K562 (cell line): ENCODE data around the gene SLIT1. TPM values are rescaled to one million over a fixed set of nuclear protein-coding genes. Genes with fewer than 3 reads are reported as not detected.
A peak's percentile ranks its signal among the peaks of the same experiment; 100 is the strongest.

Experiments used
- ATAC-seq: fragments of 200-7000 bp; cut with Tn5 transposase; 3 replicates; pipeline ENCODE4 v1.9.1; 2020; ENCODE audit warnings: moderate library complexity
- BruUV-seq: library from RNA; stranded (reverse); fragments of 400-500 nt; replicated peaks from 2 replicates; lab custom pipeline; 2021; lab: Mats Ljungman, UMichigan
- CTCF ChIA-PET: fragments of 300-600 bp; formaldehyde crosslinking; extraction: SDS; loops from one replicate; lab custom pipeline; 2021; ENCODE audit warnings: low intra/inter-chr PET ratio; lab: Yijun Ruan, JAX
- POLR2A ChIA-PET: fragments of 300-600, 350-650 bp; sonication (Branson Sonifier 250); formaldehyde crosslinking; extraction: SDS; loops from one replicate; lab custom pipeline; 2021; ENCODE audit warnings: antibody characterized with exemption, inconsistent platforms; lab: Yijun Ruan, JAX
- DNase-seq, 4 experiments: peaks; one replicate each; pipeline versions ENCODE4 v3.0.0 to v3.0.0-alpha.2; 2011 to 2018; ENCODE audit warnings: low spot score in 3 of 4, mixed read lengths in 3 of 4; ENCODE audit errors: extremely low read depth in 1 of 4
- FAIRE-seq: peaks from 2 replicates; lab custom pipeline; 2011; peaks lifted over from hg19 to GRCh38; lab: Jason Lieb, UNC
- H2AFZ ChIP-seq: 2 replicates; pipeline ENCODE4 v1.6.0; 2011; ENCODE audit warnings: low read depth, low read length, control low read depth, inconsistent platforms
- H3K27ac ChIP-seq: fragments of 200-600 bp; 3 replicates; pipeline ENCODE4 v1.8.0; 2011; ENCODE audit warnings: low read depth, mild to moderate bottlenecking, control low read depth, inconsistent platforms, low read length, moderate library complexity, mixed read lengths; ENCODE audit errors: extremely low read depth
- H3K27me3 ChIP-seq, 2 experiments: fragments of 300-600 bp in 1 of 2; 2 replicates in 1 of 2; 3 replicates in 1 of 2; pipeline versions ENCODE4 v1.6.0 to v1.8.0; 2011; ENCODE audit warnings: inconsistent platforms in 2 of 2, low read length in 2 of 2, mild to moderate bottlenecking in 1 of 2, mixed read lengths in 1 of 2, moderate library complexity in 1 of 2; ENCODE audit not compliant: control insufficient read depth in 2 of 2, insufficient read depth in 2 of 2
- H3K36me3 ChIP-seq: fragments of 300-600 bp; 3 replicates; pipeline ENCODE4 v1.8.0; 2011; ENCODE audit warnings: mild to moderate bottlenecking, low read length, inconsistent platforms; ENCODE audit not compliant: control insufficient read depth, insufficient read depth
- H3K4me1 ChIP-seq, 2 experiments: fragments of 200-600 bp in 1 of 2; replicated peaks in 1 of 2; 2 replicates in 1 of 2; 3 replicates in 1 of 2; pipeline versions ENCODE4 v1.5.1 to v1.8.0; 2011; ENCODE audit warnings: inconsistent platforms in 2 of 2, low read length in 2 of 2, mild to moderate bottlenecking in 1 of 2, mixed read lengths in 1 of 2, moderate library complexity in 1 of 2; ENCODE audit not compliant: control insufficient read depth in 2 of 2, insufficient read depth in 2 of 2
- H3K4me2 ChIP-seq: 2 replicates; pipeline ENCODE4 v1.6.1; 2011; ENCODE audit warnings: low read length, control low read depth, inconsistent platforms, mixed read lengths; ENCODE audit not compliant: insufficient read depth
- H3K4me3 ChIP-seq: fragments of 200-600 bp; sonication (generic), shearing (Covaris generic); 2 replicates; pipeline ENCODE4 v1.5.1; 2016; ENCODE audit warnings: control low read depth, inconsistent platforms
- H3K79me2 ChIP-seq: fragments of 200-600 bp; 3 replicates; pipeline ENCODE4 v1.8.0; 2011; ENCODE audit warnings: low read length, inconsistent platforms; ENCODE audit not compliant: control insufficient read depth, insufficient read depth
- H3K9ac ChIP-seq, 2 experiments: 2 replicates each; pipeline versions ENCODE4 v1.6.0 to v1.6.1; 2011; ENCODE audit warnings: low read depth in 2 of 2, low read length in 2 of 2, control low read depth in 1 of 2, inconsistent platforms in 1 of 2, mild to moderate bottlenecking in 1 of 2, mixed read lengths in 1 of 2; ENCODE audit not compliant: insufficient read depth in 1 of 2
- H3K9me1 ChIP-seq: one replicate; pipeline ENCODE4 v1.6.0; 2011; ENCODE audit warnings: inconsistent platforms, mild to moderate bottlenecking, low read length, moderate library complexity; ENCODE audit not compliant: control insufficient read depth, insufficient read depth
- H3K9me3 ChIP-seq: replicated peaks from 2 replicates; pipeline ENCODE4 v1.5.1; 2011; ENCODE audit warnings: low read depth, low read length, inconsistent platforms; ENCODE audit not compliant: control insufficient read depth, insufficient read depth
- H4K20me1 ChIP-seq: replicated peaks from 2 replicates; pipeline ENCODE4 v1.6.1; 2011; ENCODE audit warnings: low read length, inconsistent platforms, mixed read lengths; ENCODE audit not compliant: control insufficient read depth, insufficient read depth
- CHCHD3 ChIP-seq: fragments of 250-450 bp; sonication (Bioruptor Pico); IDR thresholded peaks from 2 replicates; pipeline ENCODE4 v2.1.2; 2022; ENCODE audit warnings: mild to moderate bottlenecking
- FOXK1 ChIP-seq: sonication (generic); formaldehyde crosslinking; IDR thresholded peaks from 2 replicates; pipeline ENCODE4 v1.8.0; 2022; ENCODE audit warnings: missing genetic modification reagents, mild to moderate bottlenecking, borderline replicate concordance
- KAT7 ChIP-seq: sonication (generic); formaldehyde crosslinking; IDR thresholded peaks from 2 replicates; pipeline ENCODE4 v1.8.0; 2022; ENCODE audit warnings: missing genetic modification reagents, mild to moderate bottlenecking, borderline replicate concordance
- MXI1 ChIP-seq: IDR thresholded peaks from 2 replicates; pipeline ENCODE4 v1.6.1; 2011; ENCODE audit warnings: low read depth, mild to moderate bottlenecking, improper control_type of control experiment, low read length
- NCOA2 ChIP-seq, 2 experiments: fragments of 450-650 bp; IDR thresholded peaks; 2 replicates each; pipeline ENCODE4 v1.6.1; 2018; ENCODE audit warnings: mild to moderate bottlenecking in 2 of 2, moderate library complexity in 1 of 2; ENCODE audit not compliant: partially characterized antibody in 2 of 2
- PYGO2 ChIP-seq: fragments of 450-650 bp; IDR thresholded peaks from 2 replicates; pipeline ENCODE4 v1.6.1; 2016; ENCODE audit warnings: mild to moderate bottlenecking, missing genetic modification characterization, moderate library complexity, missing compliant biosample characterization
- RUNX1 ChIP-seq: sonication (generic); IDR thresholded peaks from 2 replicates; pipeline ENCODE4 v1.6.1; 2016; ENCODE audit warnings: antibody characterized with exemption, low read depth
- TRIM28 ChIP-seq: fragments of 450-650 bp; IDR thresholded peaks from 2 replicates; pipeline ENCODE4 v1.6.1; 2017
- VEZF1 ChIP-seq: fragments of 200-800 bp; sonication (Bioruptor generic); IDR thresholded peaks from 2 replicates; pipeline ENCODE4 v1.6.1; 2017; ENCODE audit warnings: missing genetic modification characterization, missing compliant biosample characterization
- ZNF134 ChIP-seq: fragments of 250-450 bp; sonication (Bioruptor Pico); conservative IDR thresholded peaks from 2 replicates; pipeline ENCODE4 v1.4.0; 2020
- WGBS: fragments of 100-300 bp; shearing (Covaris generic); methylation state at CpG from one replicate; pipeline ENCODE4 v1.1.6; 2016; ENCODE audit warnings: low coverage, mixed read lengths; ENCODE audit not compliant: insufficient coverage; ENCODE audit errors: missing lambda C conversion rate; 5-methylcytosine and 5-hydroxymethylcytosine counted together
- in situ Hi-C: fragments of 300-500 bp; cut with MboI; formaldehyde crosslinking; loops from 4 replicates; pipeline ENCODE4 v1.15.0; 2018; ENCODE audit warnings: inconsistent platforms, mixed read lengths
- intact Hi-C: fragments of 100-400 bp; cut with micrococcal nuclease; formaldehyde crosslinking; loops from 2 replicates; pipeline ENCODE4 v1.14.2; 2022
- polyA plus RNA-seq, 8 experiments: library from polyadenylated mRNA; depleted of rRNA in 4 of 8; stranded (reverse) in 5 of 8; unstranded in 3 of 8; fragments of >200 nt; fragmentation: Nextera tagmentation in 2 of 8; fragmentation: Illumina TruSeq in 1 of 8; extraction: Ambion mirVana in 2 of 8; extraction: Trizol in 1 of 8; gene quantifications; 2 replicates each; pipeline versions ENCODE4 v1.2.1 to v1.2.3, GENCODE V29; 2011 to 2014; ENCODE audit warnings: inconsistent platforms in 1 of 8, missing spikeins in 1 of 8
- total RNA-seq, 7 experiments: library from RNA; depleted of rRNA in 6 of 7; stranded (reverse); fragments of >200 nt in 6 of 7; fragmentation: Illumina TruSeq in 2 of 7; extraction: Trizol in 2 of 7; gene quantifications; 2 replicates each; pipeline versions ENCODE4 v1.2.1 to v1.2.3, GENCODE V29; 2011 to 2021; ENCODE audit warnings: low replicate concordance in 1 of 7
- TF ChIP-seq, protein P1 (sequence below): fragments of 250-450 bp; sonication (Bioruptor Pico); IDR thresholded peaks from 2 replicates; pipeline ENCODE4 v1.5.0; 2021; ENCODE audit warnings: mild to moderate bottlenecking, moderate library complexity
- TF ChIP-seq, protein P2 (sequence below): sonication (generic); formaldehyde crosslinking; IDR thresholded peaks from 2 replicates; pipeline ENCODE4 v1.8.0; 2022; ENCODE audit warnings: missing genetic modification reagents, mild to moderate bottlenecking, borderline replicate concordance
- TF ChIP-seq, protein P3 (sequence below): sonication (generic); formaldehyde crosslinking; IDR thresholded peaks from 2 replicates; pipeline ENCODE4 v1.8.1; 2023; ENCODE audit warnings: mild to moderate bottlenecking, missing genetic modification reagents

The SLIT1 gene
- total and polyA plus RNA-seq, 9 of the 15 experiments (the other 6 are each of a cell fraction or from before 2014, with no cell fraction given) = 0.01 to 0.11 (median 0.04) TPM; not detected in 3

GRCh38 chr10:97169911-97170693 is 15.7 kb downstream of the SLIT1 start:
- H3K4me3 ChIP-seq = no peak overlapping the region
- 2% methylated on average over 13 of the region's 14 CpGs for WGBS
- intact Hi-C loops = no loop called here
- H3K9me3 ChIP-seq = no peaks in the 10 kb centered on the region
- peak in 1 of 4 experiments; percentile 8 for DNase-seq
- no peaks in the 10 kb centered on the region for H3K79me2 ChIP-seq
- FAIRE-seq = no peak
- no TSS peak for BruUV-seq
- no peaks in the 10 kb centered on the region for H3K9me1 ChIP-seq
- peaks cover 4 to 36% of the 10 kb centered on the region in 2 experiments; a peak in 4 of 5 replicates for H3K27me3 ChIP-seq
- in situ Hi-C loops = no loop called here
- ATAC-seq = 0 out of 3 replicates have a peak, but pooled peaks have one; percentile 44
- no peaks in the 10 kb centered on the region for H3K36me3 ChIP-seq
- ChIA-PET POLR2A (interaction anchor here (0.6 to 0.7 kb wide), 2 partner anchors 49 to 88 kb away, joined by 3 read pairs; no protein-coding TSS in a partner anchor), CTCF (no interaction called here)
- H3K27ac ChIP-seq = no peak overlapping the region
- no peaks in the 10 kb centered on the region for H4K20me1 ChIP-seq
- H2AFZ ChIP-seq = no peak overlapping the region
- H3K4me2 ChIP-seq = no peak overlapping the region
- no peak overlapping the region for H3K9ac ChIP-seq
- H3K4me1 ChIP-seq = no peaks in the 10 kb centered on the region
- no peak for TF ChIP-seq CHCHD3
- TF ChIP-seq TRIM28 = no peak
- no peak for TF ChIP-seq FOXK1 (CRISPR knock-in tag)
- no peak for TF ChIP-seq ZNF134 (CRISPR knock-in tag)
- no peak for TF ChIP-seq VEZF1 (CRISPR knock-in tag)
- no peak for TF ChIP-seq NCOA2 (IDR thresholded peaks at IDR 0.05; ENCODE audit: partially characterized antibody in 2 of 2)
- TF ChIP-seq, protein P1, sequence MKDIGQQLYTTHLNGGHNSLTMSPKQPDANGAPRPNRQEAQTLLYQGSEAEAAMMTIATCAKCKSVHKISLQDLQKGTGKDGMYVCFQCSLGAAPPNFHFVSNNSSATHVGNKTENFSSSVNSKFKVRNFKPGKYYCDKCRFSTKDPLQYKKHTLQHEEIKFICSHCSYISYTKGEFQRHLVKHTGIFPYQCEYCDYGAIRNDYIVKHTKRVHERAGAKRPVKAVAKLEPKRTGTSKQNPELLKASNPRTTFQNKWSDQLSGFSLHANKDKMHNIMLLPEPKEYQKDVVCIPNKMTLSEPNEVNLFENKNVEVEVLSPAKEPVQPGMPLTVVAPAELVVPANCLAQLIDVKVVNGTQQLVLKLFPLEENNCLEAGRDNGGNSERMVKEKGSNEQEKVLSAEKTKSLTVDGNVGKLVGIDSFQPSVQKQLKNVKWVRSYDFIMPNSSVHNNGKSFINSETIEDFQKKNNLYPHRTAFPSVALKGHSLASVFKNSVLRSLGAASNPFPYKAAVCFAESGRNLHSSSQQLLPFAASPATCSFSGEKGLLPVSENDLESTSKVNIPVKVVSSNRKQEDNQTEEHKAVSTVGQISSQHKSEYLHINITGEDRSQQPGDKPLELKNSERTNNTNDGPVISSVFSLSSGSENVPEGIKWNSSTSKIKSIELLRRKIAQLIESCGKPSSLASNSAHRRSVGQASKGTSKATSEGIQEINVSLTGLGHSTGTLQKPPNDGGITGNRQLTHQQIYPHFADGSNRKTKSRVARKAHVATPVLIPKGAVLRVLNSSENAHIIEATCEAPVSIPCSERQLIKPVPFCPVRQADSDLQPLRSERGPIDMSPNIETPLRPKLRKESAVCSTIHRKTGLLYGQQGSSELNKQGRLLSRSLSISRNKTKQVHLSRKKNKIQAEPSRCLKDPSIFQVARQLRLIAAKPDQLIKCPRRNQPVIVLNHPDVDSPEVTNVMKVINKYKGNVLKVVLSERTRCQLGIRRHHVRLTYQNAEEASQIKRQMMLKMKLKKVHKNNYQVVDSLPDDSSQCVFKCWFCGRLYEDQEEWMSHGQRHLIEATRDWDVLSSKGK (CRISPR knock-in tag) = no peak
- TF ChIP-seq KAT7 (CRISPR knock-in tag) = no peak
- TF ChIP-seq PYGO2 = no peak
- TF ChIP-seq MXI1 = no peak
- TF ChIP-seq, protein P2, sequence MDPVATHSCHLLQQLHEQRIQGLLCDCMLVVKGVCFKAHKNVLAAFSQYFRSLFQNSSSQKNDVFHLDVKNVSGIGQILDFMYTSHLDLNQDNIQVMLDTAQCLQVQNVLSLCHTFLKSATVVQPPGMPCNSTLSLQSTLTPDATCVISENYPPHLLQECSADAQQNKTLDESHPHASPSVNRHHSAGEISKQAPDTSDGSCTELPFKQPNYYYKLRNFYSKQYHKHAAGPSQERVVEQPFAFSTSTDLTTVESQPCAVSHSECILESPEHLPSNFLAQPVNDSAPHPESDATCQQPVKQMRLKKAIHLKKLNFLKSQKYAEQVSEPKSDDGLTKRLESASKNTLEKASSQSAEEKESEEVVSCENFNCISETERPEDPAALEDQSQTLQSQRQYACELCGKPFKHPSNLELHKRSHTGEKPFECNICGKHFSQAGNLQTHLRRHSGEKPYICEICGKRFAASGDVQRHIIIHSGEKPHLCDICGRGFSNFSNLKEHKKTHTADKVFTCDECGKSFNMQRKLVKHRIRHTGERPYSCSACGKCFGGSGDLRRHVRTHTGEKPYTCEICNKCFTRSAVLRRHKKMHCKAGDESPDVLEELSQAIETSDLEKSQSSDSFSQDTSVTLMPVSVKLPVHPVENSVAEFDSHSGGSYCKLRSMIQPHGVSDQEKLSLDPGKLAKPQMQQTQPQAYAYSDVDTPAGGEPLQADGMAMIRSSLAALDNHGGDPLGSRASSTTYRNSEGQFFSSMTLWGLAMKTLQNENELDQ = no peak
- TF ChIP-seq, protein P3, sequence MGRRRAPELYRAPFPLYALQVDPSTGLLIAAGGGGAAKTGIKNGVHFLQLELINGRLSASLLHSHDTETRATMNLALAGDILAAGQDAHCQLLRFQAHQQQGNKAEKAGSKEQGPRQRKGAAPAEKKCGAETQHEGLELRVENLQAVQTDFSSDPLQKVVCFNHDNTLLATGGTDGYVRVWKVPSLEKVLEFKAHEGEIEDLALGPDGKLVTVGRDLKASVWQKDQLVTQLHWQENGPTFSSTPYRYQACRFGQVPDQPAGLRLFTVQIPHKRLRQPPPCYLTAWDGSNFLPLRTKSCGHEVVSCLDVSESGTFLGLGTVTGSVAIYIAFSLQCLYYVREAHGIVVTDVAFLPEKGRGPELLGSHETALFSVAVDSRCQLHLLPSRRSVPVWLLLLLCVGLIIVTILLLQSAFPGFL (CRISPR knock-in tag) = no peak
- no peak for TF ChIP-seq RUNX1
